ENCODE results near the gene ARHGAP18. TPM values are rescaled to one million over a fixed set of nuclear protein-coding genes. Genes with fewer than 3 reads are reported as not detected.

The ARHGAP18 gene
- total RNA-seq, 4 donors from 2014 or later = 2.8 to 9.0 (median 7.1) TPM

DNA sequence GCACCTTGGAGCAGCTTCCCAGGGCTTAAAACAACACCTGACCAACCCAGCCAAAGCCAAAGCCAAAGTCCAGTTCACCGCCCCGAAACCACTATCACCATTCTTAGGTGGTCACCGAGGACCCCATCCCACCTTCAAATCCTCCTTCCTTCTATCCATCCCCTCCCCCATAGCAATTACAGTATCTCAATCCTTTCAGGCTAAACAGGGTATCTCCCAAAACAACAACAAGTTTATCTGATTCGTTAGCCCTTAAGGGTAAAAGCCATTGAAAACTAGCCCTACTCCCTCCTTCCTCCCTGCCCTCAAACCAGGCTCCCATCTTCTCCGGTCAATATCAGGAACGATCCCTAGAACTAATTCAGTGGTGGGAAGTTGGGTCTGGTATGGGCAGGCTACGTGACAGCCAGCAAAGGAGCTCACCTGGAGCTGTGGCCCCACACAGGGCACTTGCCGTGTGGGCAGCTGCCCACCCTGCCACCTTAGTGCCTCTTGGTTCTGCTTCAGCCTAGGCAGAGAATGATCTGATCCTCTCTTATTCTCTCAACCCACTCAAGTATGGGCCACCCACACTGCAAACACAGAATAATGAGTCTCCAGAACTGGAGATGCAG is 2.0 kb downstream of the ARHGAP18 start:
- intact Hi-C loops (cut with DNase I) = no loop called here
- H3K9me3 ChIP-seq = no peaks in the 10 kb centered on the region
- H3K36me3 ChIP-seq = no peaks in the 10 kb centered on the region
- H3K4me3 ChIP-seq = peak overlapping the region in 3 of 4 donors; percentile 21 to 78 (median 59)
- no peaks in the 10 kb centered on the region for H3K27me3 ChIP-seq
- DNase-seq = no peak
- peak overlapping the region in 1 of 4 donors; percentile 41 for H3K27ac ChIP-seq
- H3K4me1 ChIP-seq = peaks cover 7 to 33% (median 11%) of the 10 kb centered on the region in 3 donors
- TF ChIP-seq, protein P1, sequence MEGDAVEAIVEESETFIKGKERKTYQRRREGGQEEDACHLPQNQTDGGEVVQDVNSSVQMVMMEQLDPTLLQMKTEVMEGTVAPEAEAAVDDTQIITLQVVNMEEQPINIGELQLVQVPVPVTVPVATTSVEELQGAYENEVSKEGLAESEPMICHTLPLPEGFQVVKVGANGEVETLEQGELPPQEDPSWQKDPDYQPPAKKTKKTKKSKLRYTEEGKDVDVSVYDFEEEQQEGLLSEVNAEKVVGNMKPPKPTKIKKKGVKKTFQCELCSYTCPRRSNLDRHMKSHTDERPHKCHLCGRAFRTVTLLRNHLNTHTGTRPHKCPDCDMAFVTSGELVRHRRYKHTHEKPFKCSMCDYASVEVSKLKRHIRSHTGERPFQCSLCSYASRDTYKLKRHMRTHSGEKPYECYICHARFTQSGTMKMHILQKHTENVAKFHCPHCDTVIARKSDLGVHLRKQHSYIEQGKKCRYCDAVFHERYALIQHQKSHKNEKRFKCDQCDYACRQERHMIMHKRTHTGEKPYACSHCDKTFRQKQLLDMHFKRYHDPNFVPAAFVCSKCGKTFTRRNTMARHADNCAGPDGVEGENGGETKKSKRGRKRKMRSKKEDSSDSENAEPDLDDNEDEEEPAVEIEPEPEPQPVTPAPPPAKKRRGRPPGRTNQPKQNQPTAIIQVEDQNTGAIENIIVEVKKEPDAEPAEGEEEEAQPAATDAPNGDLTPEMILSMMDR (IDR thresholded peaks at IDR 0.05) = no peak
- TF ChIP-seq POLR2A (IDR thresholded peaks at IDR 0.05) = no peak
- 90 to 93% methylated on average over 8 of the region's 8 CpGs for WGBS, 2 donors

DNA sequence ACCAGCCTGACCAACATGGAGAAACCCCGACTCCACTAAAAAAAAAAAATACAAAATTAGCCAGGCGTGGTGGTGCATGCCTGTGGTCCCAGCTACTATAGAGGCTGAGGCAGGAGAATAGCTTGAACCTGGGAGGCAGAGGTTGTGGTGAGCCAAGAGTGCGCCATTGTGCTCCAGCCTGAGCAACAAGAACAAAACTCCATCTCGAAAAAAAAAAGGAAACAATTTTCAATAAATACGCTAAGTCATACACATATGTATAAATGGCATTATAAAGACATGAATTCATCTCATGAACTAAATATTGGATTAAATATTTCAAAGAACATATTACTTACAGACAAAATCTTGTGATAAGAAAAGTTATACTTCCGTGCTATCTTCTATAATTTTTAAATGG is 2.9 kb downstream of the ARHGAP18 start:
- H3K27ac ChIP-seq = no peak overlapping the region
- TF ChIP-seq POLR2A (IDR thresholded peaks at IDR 0.05) = no peak
- TF ChIP-seq, protein P1 (IDR thresholded peaks at IDR 0.05) = no peak
- WGBS, 2 donors = 95 to 96% methylated on average over 6 of the region's 6 CpGs

DNA sequence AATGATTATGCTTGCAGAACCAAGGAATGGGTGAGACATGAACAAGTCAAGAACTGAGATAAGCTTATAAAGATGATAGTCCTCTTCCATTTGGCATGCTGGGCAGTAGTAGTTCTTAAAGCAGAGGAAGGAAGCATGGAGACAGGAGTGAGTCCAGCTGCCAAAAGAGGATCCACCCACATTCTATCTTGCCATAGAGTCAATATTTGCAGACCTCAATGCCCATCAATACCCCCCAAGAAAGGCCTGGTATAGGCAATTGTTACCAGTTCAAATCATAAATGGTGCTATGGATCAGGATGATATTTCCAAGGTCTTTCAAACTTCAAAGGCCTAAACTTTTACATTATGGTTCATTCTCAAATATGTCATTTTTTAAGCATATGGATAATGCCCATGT is 4.8 kb downstream of the ARHGAP18 start:
- intact Hi-C loops (cut with DNase I) = no loop called here
- Histone ChIP-seq H3K4me3 (no peak overlapping the region), H3K27me3 (no peaks in the 10 kb centered on the region), H3K9me3 (no peaks in the 10 kb centered on the region), H3K36me3 (no peaks in the 10 kb centered on the region), H3K27ac (no peak overlapping the region), H3K4me1 (peaks cover 7 to 34% (median 8%) of the 10 kb centered on the region in 3 donors)
- TF ChIP-seq, protein P1 (IDR thresholded peaks at IDR 0.05) = no peak
- no peak for TF ChIP-seq POLR2A (IDR thresholded peaks at IDR 0.05)
- no peak for DNase-seq

More for the DNA sequence above, 2.9 kb downstream of the ARHGAP18 start:
- peaks cover 7 to 33% (median 11%) of the 10 kb centered on the region in 3 donors for H3K4me1 ChIP-seq
- H3K36me3 ChIP-seq = no peaks in the 10 kb centered on the region
- no peak overlapping the region for H3K4me3 ChIP-seq
- no peaks in the 10 kb centered on the region for H3K9me3 ChIP-seq
- no peak for DNase-seq
- H3K27me3 ChIP-seq = no peaks in the 10 kb centered on the region
- intact Hi-C loops (cut with DNase I) = no loop called here

DNA sequence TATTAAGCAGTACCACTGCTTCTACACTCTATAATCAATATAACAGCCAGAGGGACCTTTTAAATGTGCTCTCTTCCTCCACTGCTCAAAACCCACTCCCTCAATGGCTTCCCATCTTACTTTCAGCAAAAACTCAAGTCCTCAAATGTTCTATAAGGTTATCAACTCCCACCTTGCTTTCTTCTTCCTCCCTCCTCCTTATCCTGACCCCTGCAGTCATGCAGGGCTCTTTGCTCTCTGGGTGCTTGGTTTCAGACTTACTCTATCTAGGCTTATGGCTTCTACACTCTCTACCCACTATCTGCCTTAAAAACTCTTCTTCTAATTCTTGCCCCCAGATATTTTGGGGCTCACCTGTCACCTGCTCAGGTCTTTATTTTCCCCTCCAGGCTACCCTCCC is 5.3 kb downstream of the ARHGAP18 start:
- intact Hi-C loops (cut with DNase I) = no loop called here
- peaks cover 7 to 29% (median 8%) of the 10 kb centered on the region in 3 donors for H3K4me1 ChIP-seq
- H3K27me3 ChIP-seq = no peaks in the 10 kb centered on the region
- H3K9me3 ChIP-seq = no peaks in the 10 kb centered on the region
- no peak overlapping the region for H3K4me3 ChIP-seq
- no peak overlapping the region for H3K27ac ChIP-seq
- TF ChIP-seq POLR2A (IDR thresholded peaks at IDR 0.05) = no peak
- TF ChIP-seq, protein P1 (IDR thresholded peaks at IDR 0.05) = no peak
- no peak for DNase-seq
- H3K36me3 ChIP-seq = no peaks in the 10 kb centered on the region

DNA sequence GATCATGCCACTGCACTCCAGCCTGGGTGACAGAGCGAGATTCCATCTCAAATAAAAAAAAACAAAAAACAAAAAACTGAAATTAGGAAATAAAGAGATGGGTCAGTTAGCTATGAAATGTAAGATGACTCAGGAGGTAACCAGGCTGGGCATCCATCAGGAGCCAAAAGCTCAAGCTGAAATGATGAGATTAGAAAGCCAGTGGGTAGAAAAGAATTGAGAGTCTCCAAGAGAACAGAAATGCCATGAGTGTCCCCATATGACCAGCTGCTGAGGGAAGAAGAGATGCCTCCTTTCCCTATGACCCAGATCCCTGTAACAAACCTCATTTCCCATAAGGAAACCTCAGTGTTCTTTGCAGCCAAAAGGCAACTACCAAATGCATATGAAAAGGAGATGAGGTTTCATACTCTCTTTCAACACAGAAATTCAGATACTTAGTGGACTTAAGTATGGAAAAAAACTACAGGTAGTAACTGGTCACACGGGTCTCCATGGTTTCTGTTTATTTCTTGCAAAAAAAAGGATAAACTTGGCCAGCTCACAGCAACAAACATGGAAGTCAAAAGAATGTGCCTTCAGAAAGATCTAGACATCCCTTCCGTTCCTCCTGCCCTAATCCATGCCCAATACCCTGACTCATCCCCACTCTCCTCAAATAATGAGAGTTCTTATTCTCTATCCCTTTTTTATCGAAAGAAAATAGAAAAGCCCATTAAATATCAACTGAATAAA is 8.1 kb downstream of the ARHGAP18 start:
- no peak for DNase-seq
- TF ChIP-seq, protein P1 (IDR thresholded peaks at IDR 0.05) = no peak
- no peak for TF ChIP-seq POLR2A (IDR thresholded peaks at IDR 0.05)
- Histone ChIP-seq H3K27ac (no peak overlapping the region), H3K27me3 (no peaks in the 10 kb centered on the region), H3K9me3 (no peaks in the 10 kb centered on the region), H3K4me1 (peaks cover 0 to 7% (median 0%) of the 10 kb centered on the region in 3 donors), H3K4me3 (no peak overlapping the region), H3K36me3 (no peaks in the 10 kb centered on the region)
- intact Hi-C loops (cut with DNase I) = no loop called here
- WGBS, 2 donors = 83 to 92% methylated on average over 4 of the region's 4 CpGs
